Hindlimb muscle (tissue), 1 donor: ENCODE results near the gene EMC6. TPM values are rescaled to one million over a fixed set of nuclear protein-coding genes. Genes with fewer than 3 reads are reported as not detected.
"Not testable (repeated sequence)": the region's sequence is repeated elsewhere in the genome, so short reads cannot be mapped to it uniquely, and the experiment has no call there.

ENCODE experiments used
- DNase-seq: peaks from one replicate; pipeline ENCODE4 v3.0.0-alpha.2; 2013
- polyA plus RNA-seq: library from polyadenylated mRNA; unstranded; fragments of 120-200 nt; gene quantifications from one replicate; pipeline ENCODE4 v1.2.1, GENCODE V29; 2013; ENCODE audit not compliant: insufficient read length

The EMC6 gene
- polyA plus RNA-seq, 1 donor, result 44.2 TPM

DNA sequence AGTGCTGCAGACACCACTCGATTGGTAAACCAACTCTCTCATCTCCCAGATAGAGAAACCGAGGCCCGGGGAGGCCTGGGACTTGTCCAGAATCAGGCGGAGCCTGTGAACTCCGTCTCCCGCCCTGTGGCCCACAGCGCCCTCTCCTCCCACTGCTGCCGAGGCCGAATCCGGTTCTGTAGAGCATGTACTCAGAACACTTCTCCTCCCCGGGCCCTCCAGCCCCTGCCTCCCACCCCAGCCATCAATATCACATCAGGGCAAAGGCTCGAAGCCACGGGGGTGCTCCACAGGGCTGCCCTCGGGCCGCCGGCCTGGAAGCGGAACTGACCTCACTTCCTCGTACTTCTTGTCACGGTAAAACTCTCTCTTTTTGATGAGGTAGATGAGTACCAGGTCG lies 13.0 kb downstream of the EMC6 start:
- DNase-seq, result no peak

DNA sequence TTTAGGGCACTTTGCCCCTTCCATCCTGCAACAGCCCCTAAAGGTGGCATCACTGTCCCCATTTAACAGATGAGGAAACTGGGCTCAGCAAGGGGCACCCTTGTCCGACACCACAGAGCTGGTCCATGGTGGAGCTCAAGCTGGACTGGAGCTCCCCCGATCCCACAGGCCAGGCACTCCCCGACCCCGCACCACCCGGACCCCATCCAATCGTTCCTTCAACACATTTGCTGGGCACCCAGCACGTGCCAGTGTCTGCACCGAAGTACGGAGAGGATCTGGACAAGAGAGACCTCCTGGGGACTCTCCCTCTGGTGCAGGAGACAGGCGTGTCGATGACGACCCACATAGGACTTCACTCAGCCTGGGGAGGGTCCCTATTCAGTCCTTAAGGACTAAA lies 13.4 kb downstream of the EMC6 start:
- no peak for DNase-seq

DNA sequence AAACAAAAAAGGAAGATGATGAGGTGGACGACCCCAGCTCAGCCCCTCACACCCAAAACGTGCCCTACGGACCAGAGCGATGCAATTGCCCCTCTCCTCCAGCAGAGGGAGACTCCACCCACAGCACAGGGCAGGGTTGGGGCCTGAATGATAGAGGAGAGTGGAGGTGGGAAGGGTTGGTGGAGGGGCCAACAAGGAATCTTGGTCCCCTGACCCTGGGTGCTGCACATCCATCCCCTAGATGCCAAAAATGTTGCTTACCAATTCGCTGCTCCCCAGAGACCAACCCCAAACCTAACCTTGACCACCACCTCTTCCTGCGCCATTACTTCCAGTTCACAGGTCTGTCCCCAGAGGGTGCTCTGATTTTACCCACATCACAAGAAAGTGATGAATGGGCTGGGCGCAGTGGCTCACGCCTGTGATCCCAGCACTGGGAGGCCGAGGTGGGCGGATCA lies 14.5 kb downstream of the EMC6 start:
- DNase-seq, result no peak

DNA sequence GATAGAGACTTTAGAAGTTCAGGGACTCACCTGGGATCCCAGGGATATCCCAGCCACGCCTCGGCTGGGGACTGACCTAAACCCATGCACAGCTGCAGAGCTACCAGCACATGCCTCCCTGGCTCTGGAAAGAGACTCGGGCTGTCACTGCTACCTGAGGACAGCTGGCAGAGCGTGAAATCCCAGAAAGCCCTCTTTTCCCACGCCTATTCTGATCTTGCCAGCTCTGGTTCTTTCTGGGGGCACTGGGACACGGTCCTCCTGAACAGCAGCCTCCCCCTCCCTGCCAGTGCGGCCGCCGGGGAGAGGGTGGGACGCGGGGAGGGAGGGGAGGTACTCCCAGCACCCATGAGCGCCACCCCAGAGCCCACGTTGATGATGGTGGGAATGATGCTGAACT lies 16.6 kb downstream of the EMC6 start:
- no peak for DNase-seq

DNA sequence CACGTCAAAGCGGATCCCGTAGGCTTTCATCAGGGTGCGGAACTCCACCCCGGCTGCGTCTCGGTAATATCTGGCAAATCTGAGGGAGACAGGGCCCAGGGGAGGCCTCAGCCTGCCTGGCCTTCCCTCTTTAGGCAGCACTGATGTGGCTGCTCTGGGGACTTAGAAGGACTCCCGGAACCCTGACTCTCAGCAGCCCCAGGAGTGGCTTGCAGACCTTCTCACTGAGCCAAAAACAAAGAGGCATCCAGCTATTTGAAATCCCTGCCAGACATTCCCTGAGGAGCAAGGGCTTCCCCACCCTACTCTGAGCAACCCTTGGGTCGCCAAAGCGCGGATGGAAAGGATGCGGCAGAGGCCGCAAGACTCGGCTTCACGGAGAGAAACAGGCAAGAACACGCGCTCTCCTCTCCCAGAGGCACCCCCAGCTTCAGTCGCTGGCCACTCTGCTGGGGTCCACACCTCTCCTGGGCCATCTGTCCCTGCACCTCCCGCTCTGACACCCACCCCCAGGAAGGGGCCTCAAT lies 19.5 kb downstream of the EMC6 start:
- DNase-seq, result no peak

DNA sequence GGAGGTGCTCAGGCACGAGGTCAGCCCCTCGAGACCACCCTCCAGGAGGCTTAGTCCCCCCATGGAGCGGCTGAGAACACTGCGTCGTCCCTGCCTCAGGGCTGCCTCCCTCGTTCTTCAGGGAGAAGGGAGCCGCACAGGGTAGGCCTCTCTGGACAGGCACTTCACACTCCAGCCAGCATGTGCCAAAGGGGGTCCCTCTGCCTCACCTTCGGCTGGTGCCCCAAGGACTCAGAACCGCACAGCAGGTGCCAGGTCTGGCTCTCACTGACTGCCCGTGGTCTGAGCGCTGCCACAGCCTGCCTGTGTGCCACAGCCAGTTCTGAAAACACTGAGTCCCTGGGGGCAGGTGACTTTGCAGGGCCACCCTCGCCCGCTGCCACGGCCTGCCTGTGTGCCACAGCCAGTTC lies 20.2 kb downstream of the EMC6 start:
- no peak for DNase-seq

DNA sequence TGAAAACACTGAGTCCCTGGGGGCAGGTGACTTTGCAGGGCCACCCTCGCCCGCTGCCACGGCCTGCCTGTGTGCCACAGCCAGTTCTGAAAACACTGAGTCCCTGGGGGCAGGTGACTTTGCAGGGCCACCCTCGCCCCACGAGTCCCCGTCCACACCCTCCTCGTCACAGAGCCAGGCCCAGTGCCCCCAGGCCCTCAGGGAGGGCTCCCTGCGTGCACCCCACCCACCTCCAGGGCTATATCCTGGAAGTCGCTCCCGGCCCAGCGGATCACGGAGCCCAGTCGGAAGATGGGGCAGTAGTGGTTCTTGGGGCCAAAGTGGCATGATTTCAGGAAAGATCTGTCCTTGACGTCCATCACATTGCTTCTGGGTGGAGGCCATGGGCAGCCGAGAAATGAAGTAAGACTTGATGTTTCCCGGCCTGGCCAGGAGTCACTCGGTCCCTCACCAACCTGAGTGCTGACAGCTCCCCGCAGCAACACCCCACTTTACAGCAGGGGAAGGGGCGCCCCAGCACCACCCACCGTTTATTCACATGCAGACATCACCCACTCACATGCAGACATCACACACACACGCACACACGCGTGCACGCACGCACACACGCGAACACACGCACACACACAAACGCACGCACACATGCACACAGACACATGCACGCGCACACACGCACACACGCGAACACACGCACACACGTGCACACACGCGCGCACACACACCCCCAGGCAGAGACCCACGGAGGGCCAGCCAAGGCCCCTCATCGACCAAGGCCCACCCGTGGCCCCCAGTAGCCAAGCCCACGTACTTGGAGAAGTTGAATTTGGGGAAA lies 20.9 kb downstream of the EMC6 start:
- no peak for DNase-seq

DNA sequence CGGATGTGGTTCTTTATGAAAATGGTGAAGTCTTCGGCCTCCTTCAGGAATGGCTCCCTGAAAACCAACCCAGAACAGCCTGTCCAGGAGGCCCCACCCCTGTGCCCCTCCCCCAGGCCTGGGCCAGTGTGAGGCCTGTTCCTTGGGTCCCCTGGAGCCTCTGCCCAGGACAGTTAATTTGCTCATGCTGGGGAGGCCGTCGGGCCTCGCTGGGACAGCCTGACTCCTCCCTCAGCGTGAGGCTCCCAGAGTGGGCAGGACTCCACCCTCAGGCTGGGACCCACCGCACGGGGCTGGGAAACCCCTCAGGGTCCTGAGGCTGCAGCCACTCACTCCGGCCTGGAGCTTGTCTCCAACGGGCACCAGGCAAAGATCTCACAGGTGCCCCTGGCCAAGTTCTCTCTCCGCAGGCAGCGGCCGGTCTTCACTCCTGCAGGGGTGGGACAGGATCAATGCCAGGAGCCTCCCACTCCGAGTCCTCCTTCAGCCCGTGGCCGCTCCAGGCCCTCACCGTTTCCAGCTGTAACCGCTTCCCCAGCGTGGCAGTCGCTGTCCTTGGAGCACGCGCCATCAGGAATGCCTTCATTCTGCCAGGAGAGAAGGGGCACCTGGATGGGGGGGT lies 21.6 kb downstream of the EMC6 start:
- DNase-seq, result no peak

DNA sequence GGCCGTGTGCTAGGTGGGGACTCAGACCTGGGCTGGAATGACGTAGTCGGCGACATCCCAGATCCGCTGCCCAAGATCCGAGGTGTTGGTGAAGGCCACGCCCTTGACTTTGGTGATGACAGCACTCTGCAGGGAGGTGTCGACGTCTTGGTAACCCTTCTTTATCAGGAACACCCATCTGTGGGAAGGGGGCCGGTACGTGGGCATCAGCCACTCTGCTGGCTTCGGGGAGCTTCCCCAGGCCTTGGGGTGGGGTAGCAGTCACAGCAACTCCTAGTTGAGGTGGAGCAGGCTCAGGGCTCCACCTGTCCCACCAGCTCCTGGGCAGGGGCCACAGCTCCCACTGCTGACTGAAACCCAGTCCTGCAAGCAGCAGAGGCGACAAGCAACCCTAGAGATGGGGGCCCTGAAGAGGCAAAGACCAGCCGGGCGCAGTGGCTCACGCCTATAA lies 23.0 kb downstream of the EMC6 start:
- no peak for DNase-seq

DNA sequence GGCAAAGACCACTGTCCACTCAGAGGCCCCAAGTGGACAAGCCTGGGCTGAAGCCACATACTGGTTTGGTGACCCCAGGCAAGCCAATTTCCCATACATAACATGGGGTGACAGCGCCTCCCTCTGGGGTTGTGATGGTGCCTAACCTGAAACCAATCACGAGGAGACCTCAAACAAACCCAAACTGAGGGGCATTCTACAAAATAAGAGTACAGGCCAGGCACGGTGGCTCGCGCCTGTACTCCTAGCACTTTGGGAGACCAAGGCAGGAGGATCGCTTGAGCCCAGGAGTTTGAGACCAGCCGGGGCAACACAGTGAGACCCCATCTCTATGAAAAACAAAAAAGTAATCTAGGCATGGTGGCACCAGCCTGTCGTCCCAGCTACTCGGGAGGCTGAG lies 23.7 kb downstream of the EMC6 start:
- DNase-seq, result no peak

DNA sequence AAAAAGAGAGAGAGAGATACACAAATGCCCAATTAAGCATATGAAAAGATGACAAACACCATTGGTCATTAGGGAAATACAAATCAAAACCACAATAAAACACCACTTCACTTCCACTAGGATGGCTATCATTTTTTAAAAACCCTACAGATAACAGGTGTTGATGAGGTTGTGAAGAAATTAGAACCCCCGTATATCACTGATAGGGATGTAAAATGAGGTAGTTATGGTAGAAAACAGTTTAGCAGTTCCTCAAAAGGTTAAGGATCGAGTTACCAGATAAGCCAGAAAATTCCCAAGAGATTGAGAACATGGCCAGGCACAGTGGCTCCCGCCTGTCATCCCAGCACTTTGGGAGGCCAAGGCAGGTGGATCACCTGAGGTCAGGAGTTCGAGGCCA lies 24.5 kb downstream of the EMC6 start:
- DNase-seq, result no peak

DNA sequence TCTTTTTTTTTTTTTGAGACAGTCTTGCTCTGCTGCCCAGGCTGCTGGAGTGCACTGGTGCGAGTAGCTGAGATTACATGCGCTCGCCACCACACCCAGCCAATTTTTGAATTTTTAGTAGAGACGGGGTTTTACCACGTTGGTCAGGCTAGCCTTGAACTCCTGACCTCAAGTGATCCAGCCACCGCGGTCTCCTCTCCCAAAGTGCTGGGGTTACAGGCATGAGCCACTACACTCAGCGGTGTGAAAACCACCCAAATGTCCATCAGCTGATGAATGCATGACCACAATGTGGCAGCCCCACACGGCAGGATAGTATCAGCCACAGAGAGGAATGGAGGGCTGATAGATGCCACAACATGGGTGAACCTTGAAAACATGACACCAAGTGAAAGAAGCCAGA lies 25.2 kb downstream of the EMC6 start:
- no peak for DNase-seq

DNA sequence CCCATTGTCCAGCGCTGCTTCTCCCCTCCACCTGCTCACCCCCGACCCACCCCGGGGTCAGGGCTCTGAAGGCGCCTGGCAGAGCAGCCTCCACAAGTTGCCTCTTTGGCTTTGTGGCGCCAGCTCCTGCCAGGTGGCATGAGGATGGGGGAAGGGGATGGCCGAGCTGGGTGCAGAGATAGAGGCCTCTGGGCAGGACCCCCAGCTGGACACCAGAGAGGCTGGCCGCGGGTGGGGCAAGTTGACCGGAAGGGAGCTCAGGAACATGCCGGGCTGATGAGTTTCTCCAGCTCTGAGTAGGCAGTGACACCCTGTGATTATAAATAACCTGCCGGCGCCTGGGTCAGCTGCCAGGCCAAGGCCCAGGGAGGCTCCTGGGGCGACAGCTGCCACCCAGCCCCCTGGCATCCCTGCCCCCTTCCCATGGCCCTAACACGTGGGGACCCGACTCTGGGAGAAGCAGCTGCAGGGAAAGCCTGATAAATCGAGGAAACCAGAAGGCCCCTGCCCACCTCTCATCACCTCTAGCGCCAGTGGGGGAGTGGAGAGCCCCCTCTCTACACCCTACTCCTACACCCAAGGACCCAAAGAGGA lies 26.6 kb downstream of the EMC6 start:
- DNase-seq, result no peak

DNA sequence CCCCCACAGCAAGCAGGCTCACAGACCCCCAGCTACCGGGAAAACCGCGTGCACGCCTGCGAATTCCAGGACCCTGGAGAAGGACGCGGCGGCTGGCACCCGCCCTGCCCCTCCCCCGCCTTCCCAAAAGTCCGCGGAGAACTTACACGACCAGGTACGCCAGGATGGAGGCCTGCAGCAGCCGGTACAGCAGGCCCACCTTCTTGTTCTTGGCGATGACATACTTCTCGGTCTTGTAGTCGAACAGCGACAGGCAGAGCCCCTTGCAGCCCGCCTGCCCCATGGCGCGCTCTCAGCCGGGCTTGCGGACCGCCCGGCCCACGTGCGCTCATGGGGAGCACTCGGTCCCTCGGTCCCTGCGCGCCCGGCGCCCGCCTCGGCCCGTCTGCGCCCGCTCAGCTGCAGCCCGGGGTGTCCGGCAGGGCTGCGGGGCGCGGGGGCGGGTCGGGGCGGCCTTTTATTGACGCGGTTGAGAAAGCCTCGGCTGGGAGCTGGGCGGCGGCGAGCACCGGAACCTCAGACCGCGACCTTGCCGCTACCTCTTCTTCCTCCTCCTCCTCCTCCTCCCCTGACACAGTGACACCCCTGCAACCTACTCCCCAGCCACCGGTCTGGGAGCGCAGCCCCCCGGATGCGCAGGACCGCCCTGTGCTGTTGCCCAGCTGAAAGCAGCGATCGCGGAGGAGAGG lies 27.3 kb downstream of the EMC6 start, which contains the start of gene P2RX5:
P2RX5 (minus strand) TSS at position 433 of the 689 bp plus-strand sequence; CDS start at position 283, 150 bp downstream.
- DNase-seq, result no peak

DNA sequence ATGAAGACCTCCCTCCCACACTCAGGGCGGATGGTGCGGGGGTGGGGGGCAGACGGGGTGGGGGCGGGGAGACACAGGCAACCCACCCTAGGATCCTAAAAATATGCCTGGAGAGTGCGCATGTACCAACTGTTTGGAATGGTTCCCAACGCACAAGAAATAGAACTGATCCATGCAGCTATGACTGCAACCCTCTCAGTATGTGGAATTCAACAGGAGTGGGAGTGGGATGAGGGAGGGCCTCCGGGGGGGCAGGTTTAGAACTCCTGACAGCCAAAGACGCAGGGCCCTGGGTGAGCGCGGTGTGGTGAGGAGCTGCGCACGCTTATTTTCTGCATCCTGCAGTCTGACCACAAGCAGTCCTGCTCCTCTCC lies 28.5 kb downstream of the EMC6 start:
- DNase-seq, result no peak

DNA sequence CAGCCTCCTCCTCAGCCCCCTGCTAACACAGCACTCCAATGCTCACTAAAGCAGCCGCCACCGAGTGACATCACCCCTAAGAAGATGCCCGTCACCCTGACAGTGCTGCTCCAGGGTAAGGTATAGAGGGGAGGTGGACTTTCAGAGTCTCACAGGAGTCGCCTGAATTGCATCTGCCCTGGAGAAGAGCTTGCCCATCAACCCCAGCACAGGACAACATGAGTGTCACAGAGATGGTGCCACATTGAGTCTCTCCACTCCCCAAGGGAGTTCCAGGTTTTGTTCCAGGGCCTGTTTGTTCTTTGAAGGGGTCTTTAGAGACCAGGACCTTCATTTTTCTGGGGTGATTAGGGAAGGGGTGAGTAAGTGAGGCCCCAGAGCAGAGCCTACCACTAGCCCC lies 29.5 kb downstream of the EMC6 start:
- no peak for DNase-seq

DNA sequence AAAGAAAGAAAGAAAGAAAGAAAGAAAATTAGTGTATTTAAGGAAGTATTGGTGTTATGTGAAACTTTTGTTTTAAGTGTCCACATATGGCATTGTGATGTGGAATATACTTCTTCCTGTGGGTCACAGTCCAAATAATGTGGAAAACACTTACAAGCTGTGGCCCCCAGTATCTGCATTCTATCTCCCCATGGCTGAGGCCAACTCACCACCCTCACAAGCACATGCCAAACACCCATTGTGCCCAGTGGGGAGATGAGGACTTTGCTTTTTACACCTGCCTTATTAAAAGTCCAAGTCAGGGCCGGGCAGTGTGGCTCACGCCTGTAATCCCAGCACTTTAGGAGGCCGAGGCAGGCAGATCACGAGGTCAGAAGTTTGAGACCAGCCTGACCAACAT lies 31.3 kb downstream of the EMC6 start:
- no peak for DNase-seq

DNA sequence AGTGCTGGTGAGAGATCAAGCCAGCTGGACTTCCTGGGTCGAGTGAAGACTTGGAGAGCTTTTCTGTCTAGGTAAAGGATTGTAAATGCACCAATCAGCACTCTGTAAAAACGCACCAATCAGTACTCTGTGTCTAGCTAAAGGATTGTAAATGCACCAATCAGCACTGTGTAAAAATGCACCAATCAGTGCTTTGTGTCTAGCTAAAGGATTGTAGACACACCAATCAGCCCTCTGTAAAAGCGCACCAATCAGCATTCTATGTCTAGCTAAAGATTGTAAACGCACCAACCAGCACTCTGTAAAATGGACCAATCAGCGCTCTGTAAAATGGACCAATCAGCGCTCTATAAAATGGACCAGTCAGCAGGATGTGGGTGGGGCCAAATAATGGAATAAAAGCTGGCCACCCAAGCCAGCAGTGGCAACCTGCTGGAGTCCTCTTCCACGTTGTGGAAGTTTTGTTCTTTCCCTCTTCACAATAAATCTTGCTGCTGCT lies 33.5 kb downstream of the EMC6 start:
- DNase-seq, result not testable (repeated sequence)

DNA sequence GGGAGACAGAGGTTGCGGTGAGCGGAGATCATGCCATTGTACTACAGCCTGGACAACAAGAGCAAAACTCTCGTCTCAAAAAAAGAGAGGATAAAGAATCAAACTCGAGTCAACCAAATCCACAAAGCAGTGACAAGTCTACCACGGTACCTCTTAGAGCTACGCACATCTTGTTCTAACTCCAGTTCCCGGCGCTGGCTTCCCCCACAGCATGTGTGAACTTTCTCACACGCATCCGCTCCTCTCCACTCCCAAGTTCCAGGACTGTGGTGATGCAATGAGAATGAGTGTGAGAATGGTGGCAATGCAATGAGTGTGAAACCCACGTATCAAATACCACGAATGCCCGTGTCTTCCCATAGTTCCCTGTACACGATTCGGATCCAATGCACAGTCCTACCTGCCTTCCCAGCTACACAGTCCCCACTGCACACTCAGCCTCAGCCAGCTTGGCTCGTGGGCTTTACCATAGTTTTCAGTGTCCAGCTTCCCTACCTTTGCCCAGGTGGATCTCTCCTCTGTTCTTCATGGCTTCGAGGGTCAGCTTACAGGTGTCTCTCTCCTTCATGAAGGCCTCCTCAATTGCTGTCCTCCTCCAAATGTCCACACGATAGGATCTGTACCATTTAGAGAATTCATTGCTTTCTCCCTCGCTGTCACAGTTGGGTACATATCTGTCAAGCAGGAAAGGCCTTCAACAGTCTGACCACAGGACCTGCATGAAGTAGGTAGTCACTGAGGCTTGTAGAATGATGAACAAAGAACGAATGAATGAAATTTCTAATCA lies 36.5 kb downstream of the EMC6 start:
- DNase-seq, result no peak

DNA sequence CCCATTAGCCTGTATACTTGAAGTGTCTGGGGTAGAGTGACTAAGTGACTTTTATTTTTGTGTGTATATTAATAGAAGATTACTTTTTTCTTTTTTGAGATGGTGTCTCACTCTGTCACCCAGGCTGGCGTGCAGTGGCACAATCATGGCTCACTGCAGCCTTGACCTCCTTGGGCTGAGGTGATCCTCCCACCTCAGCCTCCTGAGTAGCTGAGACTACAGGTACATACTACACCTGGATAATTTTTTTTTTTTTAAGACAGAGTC lies 37.0 kb downstream of the EMC6 start:
- DNase-seq, result not testable (repeated sequence)

DNA sequence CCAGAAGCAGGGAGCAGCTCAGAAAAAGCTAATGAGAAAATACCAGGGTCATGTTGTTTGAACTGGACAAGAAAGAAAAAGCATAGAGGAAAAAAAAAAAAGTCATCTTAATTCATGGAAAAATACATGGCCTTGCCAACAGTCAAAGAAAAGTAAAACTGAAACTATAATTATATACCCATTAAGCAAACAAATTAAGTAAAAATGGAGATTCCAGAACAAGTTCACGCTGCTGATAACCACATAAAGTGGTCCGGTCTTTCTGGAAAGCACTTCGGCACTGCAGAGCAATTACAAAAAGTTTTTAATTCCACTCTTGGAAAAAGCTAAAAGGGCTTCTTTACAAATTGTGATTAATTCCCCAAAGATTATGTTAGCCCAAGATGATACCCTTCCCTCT lies 39.8 kb downstream of the EMC6 start:
- DNase-seq, result no peak

DNA sequence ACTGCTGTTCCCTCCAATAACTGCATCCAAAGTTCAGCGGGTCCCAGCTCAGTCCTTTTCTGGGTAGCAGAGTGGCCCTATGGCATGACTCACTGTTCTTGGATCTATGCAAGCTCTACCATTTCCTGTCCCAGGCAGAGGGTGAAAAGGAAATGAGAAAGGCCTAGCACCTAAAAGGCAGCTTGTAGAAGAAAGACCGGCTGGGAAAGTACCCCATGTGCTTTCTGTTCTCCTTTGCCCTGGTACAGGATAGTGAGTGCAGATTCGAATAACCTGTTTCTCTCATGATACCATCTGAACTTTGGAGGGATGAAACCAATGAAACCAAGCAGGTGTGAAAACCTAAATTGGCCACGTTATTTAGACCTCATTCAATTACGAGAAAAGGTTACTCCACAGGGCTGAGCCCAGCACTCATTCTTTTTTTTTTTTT lies 42.4 kb downstream of the EMC6 start:
- DNase-seq, result no peak
